Small intestine (tissue), 7 donors: ENCODE results near the gene AFAP1. TPM values are rescaled to one million over a fixed set of nuclear protein-coding genes. Genes with fewer than 3 reads are reported as not detected.
A peak's percentile ranks its signal among the peaks of the same experiment; 100 is the strongest.

Experiments
- DNase-seq, 2 donors: peaks; one replicate each; pipeline versions ENCODE4 v3.0.0 to v3.0.0-alpha.2; 2013
- FAIRE-seq: peaks from 2 replicates; lab custom pipeline; 2012; peaks lifted over from hg19 to GRCh38; lab: Jason Lieb, UNC
- H3K27ac ChIP-seq, 3 donors: one replicate each; pipeline ENCODE4 v1.5.1; 2013; ENCODE audit warnings: low read length in 2 of 3, mild to moderate bottlenecking in 2 of 3, control low read depth in 1 of 3, inconsistent platforms in 1 of 3, low read depth in 1 of 3, moderate library complexity in 1 of 3
- H3K27me3 ChIP-seq, 3 donors: one replicate each; pipeline ENCODE4 v1.6.1; 2013; ENCODE audit warnings: low read length in 3 of 3, inconsistent platforms in 1 of 3; ENCODE audit not compliant: control insufficient read depth in 3 of 3, insufficient read depth in 3 of 3
- H3K36me3 ChIP-seq, 3 donors: one replicate each; pipeline ENCODE4 v1.6.1; 2013; ENCODE audit warnings: low read length in 3 of 3, inconsistent platforms in 1 of 3, low read depth in 1 of 3, mild to moderate bottlenecking in 1 of 3, moderate library complexity in 1 of 3; ENCODE audit not compliant: control insufficient read depth in 3 of 3, insufficient read depth in 2 of 3
- H3K4me1 ChIP-seq, 3 donors: one replicate each; pipeline ENCODE4 v1.6.1; 2013; ENCODE audit warnings: low read length in 2 of 3, inconsistent platforms in 1 of 3, low read depth in 1 of 3, mild to moderate bottlenecking in 1 of 3, moderate library complexity in 1 of 3; ENCODE audit not compliant: control insufficient read depth in 3 of 3, insufficient read depth in 2 of 3
- H3K4me3 ChIP-seq, 3 donors: one replicate each; pipeline ENCODE4 v1.5.1; 2013; ENCODE audit warnings: low read length in 3 of 3, control low read depth in 1 of 3, inconsistent platforms in 1 of 3, low read depth in 1 of 3, mild to moderate bottlenecking in 1 of 3, moderate library complexity in 1 of 3
- H3K9me3 ChIP-seq, 2 donors: one replicate each; pipeline ENCODE4 v1.6.1; 2013; ENCODE audit warnings: low read depth in 1 of 2, low read length in 1 of 2; ENCODE audit not compliant: control insufficient read depth in 2 of 2, insufficient read depth in 1 of 2
- WGBS, 3 donors: extraction: QIAGEN DNeasy Blood & Tissue Kit; methylation state at CpG; one replicate each; pipeline ENCODE4 v1.1.7; 2013; 5-methylcytosine and 5-hydroxymethylcytosine counted together
- polyA plus RNA-seq, 4 donors: library from polyadenylated mRNA; stranded (reverse) in 3 of 4; unstranded in 1 of 4; fragments of 200-250 nt in 3 of 4; fragments of 120-200 nt in 1 of 4; gene quantifications; one replicate each; pipeline versions ENCODE4 v1.2.1 to v1.2.3, GENCODE V29; 2013
- donor health status: healthy with polysubstance abuse.
- donor health status: control.
- donor health status: control.
- donor health status: Bipolar disorder and iron deficiency.
- donor health status: healthy.

AFAP1 gene
- polyA plus RNA-seq, 4 donors = 2.2 to 14.0 (median 6.7) TPM

- DNase-seq (no peak), FAIRE-seq (no peak)
- Histone ChIP-seq H3K4me1 (no peaks in the 10 kb centered on the region), H3K4me3 (no peak overlapping the region), H3K27me3 (no peaks in the 10 kb centered on the region), H3K36me3 (no peaks in the 10 kb centered on the region), H3K27ac (no peak overlapping the region), H3K9me3 (no peaks in the 10 kb centered on the region)
- 67 to 85% (median 85%) methylated on average over 6 of the region's 6 CpGs for WGBS, 3 donors
Measured at GRCh38 chr4:7750523-7750922, 189.1 kb downstream of the AFAP1 start.

- Histone ChIP-seq H3K27ac (no peak overlapping the region), H3K9me3 (no peaks in the 10 kb centered on the region), H3K36me3 (no peaks in the 10 kb centered on the region), H3K4me3 (no peak overlapping the region), H3K27me3 (no peaks in the 10 kb centered on the region), H3K4me1 (no peaks in the 10 kb centered on the region)
- WGBS, 3 donors = 88 to 94% (median 92%) methylated on average over 11 of the region's 11 CpGs
- no peak for FAIRE-seq
- no peak for DNase-seq
Measured at GRCh38 chr4:7747566-7747965, 192.1 kb downstream of the AFAP1 start.

GRCh38 chr4:7747062-7747385 lies 192.6 kb downstream of the AFAP1 start:
- no peaks in the 10 kb centered on the region for H3K36me3 ChIP-seq
- no peaks in the 10 kb centered on the region for H3K4me1 ChIP-seq
- no peak overlapping the region for H3K4me3 ChIP-seq
- H3K27ac ChIP-seq = no peak overlapping the region
- no peak for FAIRE-seq
- no peak for DNase-seq
- no peaks in the 10 kb centered on the region for H3K9me3 ChIP-seq
- no peaks in the 10 kb centered on the region for H3K27me3 ChIP-seq
- WGBS, 3 donors = 86 to 95% (median 88%) methylated on average over 7 of the region's 7 CpGs

- FAIRE-seq (no peak), DNase-seq (no peak)
- H3K4me3 ChIP-seq = no peak overlapping the region
- H3K27ac ChIP-seq = no peak overlapping the region
- H3K36me3 ChIP-seq = no peaks in the 10 kb centered on the region
- no peaks in the 10 kb centered on the region for H3K27me3 ChIP-seq
- no peaks in the 10 kb centered on the region for H3K9me3 ChIP-seq
- WGBS, 3 donors = 91 to 93% (median 91%) methylated on average over 20 of the region's 20 CpGs
- no peaks in the 10 kb centered on the region for H3K4me1 ChIP-seq
Measured at GRCh38 chr4:7746351-7747061, 193.2 kb downstream of the AFAP1 start.

- DNase-seq = no peak
- Histone ChIP-seq H3K27me3 (no peaks in the 10 kb centered on the region), H3K4me3 (no peak overlapping the region), H3K27ac (no peak overlapping the region), H3K4me1 (no peaks in the 10 kb centered on the region), H3K9me3 (no peaks in the 10 kb centered on the region), H3K36me3 (no peaks in the 10 kb centered on the region)
- no peak for FAIRE-seq
- WGBS, 3 donors = 83 to 90% (median 89%) methylated on average over 14 to 15 of the region's 15 CpGs
Measured at GRCh38 chr4:7745301-7745885, 194.3 kb downstream of the AFAP1 start.

GRCh38 chr4:7744142-7744804 lies 195.4 kb downstream of the AFAP1 start:
- H3K27me3 ChIP-seq = no peaks in the 10 kb centered on the region
- no peak overlapping the region for H3K4me3 ChIP-seq
- H3K27ac ChIP-seq = no peak overlapping the region
- H3K9me3 ChIP-seq = no peaks in the 10 kb centered on the region
- no peaks in the 10 kb centered on the region for H3K36me3 ChIP-seq
- no peaks in the 10 kb centered on the region for H3K4me1 ChIP-seq
- no peak for FAIRE-seq
- 82 to 86% (median 86%) methylated on average over 16 of the region's 16 CpGs for WGBS, 3 donors
- no peak for DNase-seq

GRCh38 chr4:7742807-7743280 lies 196.8 kb downstream of the AFAP1 start:
- Histone ChIP-seq H3K27me3 (no peaks in the 10 kb centered on the region), H3K9me3 (no peaks in the 10 kb centered on the region), H3K4me1 (no peaks in the 10 kb centered on the region), H3K36me3 (peaks cover 0 to 2% (median 0%) of the 10 kb centered on the region in 3 donors), H3K4me3 (no peak overlapping the region), H3K27ac (peak overlapping the region in 1 of 3 donors; percentile 22)
- 69 to 82% (median 82%) methylated on average over 8 of the region's 8 CpGs for WGBS, 3 donors
- no peak for FAIRE-seq
- DNase-seq = no peak

GRCh38 chr4:7741946-7742806 lies 197.5 kb downstream of the AFAP1 start:
- Histone ChIP-seq H3K4me3 (no peak overlapping the region), H3K27me3 (no peaks in the 10 kb centered on the region), H3K9me3 (no peaks in the 10 kb centered on the region), H3K4me1 (no peaks in the 10 kb centered on the region), H3K36me3 (peaks cover 0 to 3% (median 0%) of the 10 kb centered on the region in 3 donors), H3K27ac (no peak overlapping the region)
- FAIRE-seq (no peak), DNase-seq (no peak)
- WGBS, 3 donors = 84 to 90% (median 85%) methylated on average over 17 to 18 of the region's 18 CpGs
